GM19035 (cell line): ENCODE results near the gene C12orf43.

ENCODE experiments used
- ATAC-seq: cut with Tn5 transposase; IDR thresholded peaks from one replicate; pipeline ENCODE4 v1.9.1; 2021; ENCODE audit not compliant: unreplicated experiment

The C12orf43 gene

GRCh38 chr12:120979220-120979861 lies 36.9 kb downstream of the C12orf43 start:
- ATAC-seq: no peak

DNA sequence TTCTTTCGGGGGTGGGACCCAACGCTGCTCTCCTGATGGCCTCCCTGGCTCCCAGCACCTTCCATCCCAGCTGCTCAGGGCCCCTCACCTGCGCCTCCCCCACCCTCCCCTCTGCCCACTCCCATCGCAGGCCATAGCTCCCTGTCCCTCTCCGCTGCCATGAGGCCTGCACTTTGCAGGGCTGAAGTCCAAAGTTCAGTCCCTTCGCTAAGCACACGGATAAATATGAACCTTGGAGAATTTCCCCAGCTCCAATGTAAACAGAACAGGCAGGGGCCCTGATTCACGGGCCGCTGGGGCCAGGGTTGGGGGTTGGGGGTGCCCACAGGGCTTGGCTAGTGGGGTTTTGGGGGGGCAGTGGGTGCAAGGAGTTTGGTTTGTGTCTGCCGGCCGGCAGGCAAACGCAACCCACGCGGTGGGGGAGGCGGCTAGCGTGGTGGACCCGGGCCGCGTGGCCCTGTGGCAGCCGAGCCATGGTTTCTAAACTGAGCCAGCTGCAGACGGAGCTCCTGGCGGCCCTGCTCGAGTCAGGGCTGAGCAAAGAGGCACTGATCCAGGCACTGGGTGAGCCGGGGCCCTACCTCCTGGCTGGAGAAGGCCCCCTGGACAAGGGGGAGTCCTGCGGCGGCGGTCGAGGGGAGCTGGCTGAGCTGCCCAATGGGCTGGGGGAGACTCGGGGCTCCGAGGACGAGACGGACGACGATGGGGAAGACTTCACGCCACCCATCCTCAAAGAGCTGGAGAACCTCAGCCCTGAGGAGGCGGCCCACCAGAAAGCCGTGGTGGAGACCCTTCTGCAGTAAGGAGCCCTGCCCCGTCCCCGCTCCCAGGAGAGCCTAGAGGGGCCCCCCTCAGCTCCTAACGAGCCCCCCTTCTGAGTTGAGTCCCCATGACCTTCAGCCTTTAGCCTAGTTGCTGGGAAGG lies 37.7 kb downstream of the C12orf43 start, which contains the start of gene HNF1A:
TSS of gene HNF1A (plus strand) at position 248 of the 924 bp plus-strand sequence. CDS start at position 474, 226 bp downstream.
- no peak for ATAC-seq

GRCh38 chr12:120977531-120978295 lies 38.6 kb downstream of the C12orf43 start:
- no peak for ATAC-seq

DNA sequence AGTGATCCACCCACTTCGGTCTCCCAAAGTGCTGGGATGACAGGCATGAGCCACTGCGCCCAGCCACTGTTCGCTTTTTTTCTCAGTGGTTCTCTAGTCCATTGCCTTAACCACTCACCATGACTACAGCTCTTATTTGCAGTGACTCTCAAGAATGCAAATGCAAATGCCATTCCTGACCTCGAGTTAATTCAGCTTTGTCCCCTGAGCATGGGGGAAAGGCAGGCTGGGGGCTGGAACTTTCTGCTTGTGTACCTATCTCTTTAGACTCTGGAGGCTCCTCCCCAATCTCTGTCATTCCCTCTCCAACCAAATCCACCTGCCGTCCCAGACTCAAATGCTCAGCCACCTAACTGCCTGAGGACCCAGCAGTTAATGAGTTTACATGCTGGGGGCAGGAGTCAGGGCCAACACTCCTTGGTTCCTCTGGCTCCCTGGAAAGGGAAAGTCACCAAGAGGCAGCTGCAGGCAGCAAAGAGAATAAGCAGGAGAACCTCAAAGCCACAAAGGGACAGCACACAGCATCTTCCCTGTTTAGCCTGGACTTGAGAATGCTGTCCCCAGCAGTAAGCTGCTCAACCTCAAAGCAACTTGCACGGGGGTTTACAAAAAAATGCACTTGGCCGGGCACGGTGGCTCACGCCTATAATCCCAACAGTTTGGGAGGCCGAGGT lies 43.3 kb downstream of the C12orf43 start:
- ATAC-seq: no peak

DNA sequence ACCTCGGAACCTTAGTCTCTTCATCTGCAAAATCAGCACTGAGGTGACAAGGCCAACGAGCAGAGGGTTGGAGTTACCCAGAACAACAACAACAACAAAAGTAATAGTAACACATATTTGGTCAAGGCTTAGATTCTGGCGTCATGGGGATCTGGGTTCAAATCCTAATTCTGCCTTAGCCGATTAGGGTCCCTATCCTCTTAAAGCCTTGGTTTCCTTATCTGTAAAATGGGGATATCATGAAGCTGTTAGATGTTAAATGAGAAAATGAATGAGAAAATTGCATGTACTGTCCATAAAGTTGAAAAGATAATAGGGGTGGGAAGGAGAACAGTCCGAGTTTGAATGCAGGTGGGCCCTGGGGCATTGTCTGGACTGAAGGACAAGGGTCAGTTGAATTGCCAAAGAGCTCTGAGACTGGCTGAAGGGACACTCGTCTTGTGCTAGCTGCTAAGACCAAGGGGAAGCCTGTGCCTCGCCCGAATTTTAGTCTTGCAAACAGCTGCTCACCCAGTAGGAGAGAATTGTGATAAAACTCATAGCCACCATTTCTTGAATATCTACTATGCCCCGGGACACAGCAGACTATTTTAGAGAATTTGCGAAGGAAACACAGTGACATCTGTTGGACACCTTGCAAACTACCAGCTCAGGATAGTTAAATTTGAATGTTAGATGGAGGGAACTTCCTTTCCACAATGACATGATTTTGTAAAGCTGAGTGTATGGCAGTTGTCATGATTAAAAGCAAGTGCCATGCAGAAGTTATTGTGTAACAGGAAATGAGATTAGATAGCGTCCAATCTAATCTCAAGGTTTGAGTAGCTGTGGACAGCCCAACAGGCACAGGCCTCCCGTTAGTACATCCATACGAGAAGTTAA lies 44.7 kb downstream of the C12orf43 start:
- no peak for ATAC-seq

DNA sequence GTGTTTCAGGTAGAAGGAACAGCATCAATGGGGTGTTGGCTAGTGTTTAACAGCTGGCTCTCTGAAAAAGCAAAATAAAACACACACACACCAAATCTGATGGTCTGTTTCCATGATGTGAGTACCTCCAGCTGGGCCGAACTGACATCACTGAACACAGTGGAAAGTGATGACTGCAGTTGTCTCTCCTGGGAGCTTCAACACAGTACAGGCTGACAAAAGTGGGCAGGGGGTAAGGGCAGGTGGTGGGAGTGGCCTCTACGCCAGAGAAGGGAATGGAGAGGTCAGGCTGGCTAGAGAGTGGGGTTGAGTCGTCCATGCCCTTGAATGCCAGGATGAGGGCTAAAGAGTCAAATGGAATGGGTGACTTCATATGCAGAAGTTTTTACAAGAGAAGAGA lies 46.0 kb downstream of the C12orf43 start:
- ATAC-seq: no peak

DNA sequence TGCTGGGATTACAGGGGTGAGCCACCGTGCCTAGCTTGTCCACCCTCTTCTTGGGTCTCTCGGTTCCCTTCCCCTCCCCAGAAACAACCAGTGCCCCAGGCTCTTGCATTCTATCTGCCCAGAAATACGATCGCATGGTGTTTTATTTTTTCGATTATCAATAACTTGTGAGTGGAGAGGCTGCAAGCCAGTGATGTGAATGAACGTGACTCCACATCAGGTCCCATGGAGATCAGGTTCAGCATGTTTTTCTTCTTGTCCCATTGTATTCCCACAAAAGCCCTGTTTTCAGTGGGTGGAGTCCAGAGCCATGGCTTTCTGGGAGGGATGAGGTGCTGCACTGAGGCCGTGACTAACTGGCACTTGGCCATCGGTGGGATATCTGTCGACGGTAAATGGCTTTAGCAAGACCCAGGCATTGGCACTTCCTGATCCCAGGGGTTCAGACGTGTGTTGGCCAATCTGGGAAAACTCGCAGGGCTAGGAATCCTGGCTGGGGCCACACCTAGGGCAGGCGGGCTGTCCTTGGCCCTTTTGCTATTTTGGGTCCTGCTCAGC lies 50.7 kb downstream of the C12orf43 start:
- ATAC-seq: no peak

DNA sequence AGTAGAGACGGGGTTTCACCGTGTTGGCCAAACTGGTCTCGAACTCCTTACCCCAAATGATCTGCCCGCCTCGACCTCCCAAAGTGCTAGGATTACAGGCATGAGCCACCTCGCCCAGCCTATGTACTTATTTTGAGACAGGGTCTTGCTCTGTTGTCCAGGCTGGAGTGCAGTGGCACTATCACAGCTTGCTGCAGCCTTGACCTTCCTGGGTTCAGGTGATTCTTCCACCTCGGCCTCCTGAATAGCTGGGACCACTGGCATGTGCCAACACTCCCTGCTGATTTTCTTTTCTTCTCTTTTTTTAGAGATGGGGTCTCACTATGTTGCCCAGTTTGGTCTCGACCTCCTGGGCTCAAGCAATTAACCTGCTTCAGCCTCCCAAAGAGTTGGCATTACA lies 52.0 kb downstream of the C12orf43 start:
- no peak for ATAC-seq

GRCh38 chr12:120962532-120963020 lies 53.7 kb downstream of the C12orf43 start:
- ATAC-seq: no peak

- ATAC-seq: no peak
Measured at GRCh38 chr12:120961604-120962531, 54.4 kb downstream of the C12orf43 start.

- ATAC-seq: no peak
Measured at GRCh38 chr12:120960657-120961056, 55.6 kb downstream of the C12orf43 start.

GRCh38 chr12:120959111-120959878 lies 57.0 kb downstream of the C12orf43 start:
- no peak for ATAC-seq

DNA sequence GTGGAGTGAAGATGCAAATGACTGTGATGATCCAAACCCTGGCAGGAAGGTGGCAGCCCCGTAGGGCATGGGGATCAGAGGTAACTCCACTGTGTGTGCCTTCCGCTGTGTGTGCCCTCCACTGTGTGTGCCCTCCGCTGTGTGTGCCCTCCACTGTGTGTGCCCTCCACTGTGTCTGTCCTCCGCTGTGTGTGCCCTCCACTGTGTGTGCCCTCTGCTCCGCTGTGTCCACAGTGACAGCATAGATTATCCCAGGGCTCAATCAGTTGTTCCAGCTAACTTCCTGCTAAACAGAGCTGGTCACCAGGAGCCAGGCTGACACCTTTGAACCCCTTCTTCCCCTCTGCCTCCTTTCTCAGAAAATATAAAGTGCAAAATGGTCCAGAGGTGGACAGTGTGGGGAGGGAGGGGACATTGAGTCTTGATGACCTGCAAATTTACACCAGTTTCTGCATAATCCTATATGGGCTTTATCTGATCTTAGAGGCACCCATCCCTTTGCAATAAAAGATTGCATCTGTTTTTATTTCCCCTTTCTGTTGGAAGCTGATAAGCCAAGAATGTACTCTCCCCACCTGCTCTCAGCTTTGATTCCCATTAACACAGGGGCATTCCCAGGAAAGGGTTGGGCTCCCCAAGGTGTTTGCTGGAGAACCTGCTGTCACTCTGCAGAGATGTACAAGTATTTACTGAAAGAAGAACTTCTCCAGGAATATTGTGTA lies 59.5 kb downstream of the C12orf43 start:
- ATAC-seq: no peak

- no peak for ATAC-seq
Measured at GRCh38 chr12:120955232-120955631, 61.1 kb downstream of the C12orf43 start.

DNA sequence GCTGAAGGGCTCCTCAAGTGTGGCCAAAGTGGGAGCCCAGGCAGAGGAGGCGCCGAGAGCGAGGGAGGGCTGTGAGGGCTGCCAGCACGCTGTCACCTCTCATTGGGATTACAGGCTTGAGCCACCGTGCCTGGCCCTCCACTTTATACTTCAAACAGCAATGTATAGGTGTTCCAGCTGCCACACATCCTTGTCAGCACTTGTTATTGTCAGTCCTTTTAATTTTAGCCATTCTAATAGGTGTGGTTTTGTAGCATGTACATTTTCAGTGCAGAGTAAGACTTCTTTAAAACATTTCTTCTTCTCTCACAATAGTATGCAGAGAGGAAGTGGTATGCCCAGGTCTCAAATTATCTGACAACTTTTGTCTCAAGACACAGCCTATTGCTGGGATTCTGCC lies 65.5 kb downstream of the C12orf43 start:
- no peak for ATAC-seq
